HepG2 (cell line): ENCODE results near the gene ELP5. TPM values are rescaled to one million over a fixed set of nuclear protein-coding genes. Genes with fewer than 3 reads are reported as not detected.
A peak's percentile ranks its signal among the peaks of the same experiment; 100 is the strongest.

Experiments used
- BCL6 ChIP-seq: IDR thresholded peaks from 2 replicates; pipeline ENCODE4 v1.6.1; 2016; ENCODE audit warnings: missing genetic modification reagents, missing compliant biosample characterization
- HMG20A ChIP-seq: IDR thresholded peaks from 2 replicates; pipeline ENCODE4 v1.6.1; 2016; ENCODE audit warnings: borderline replicate concordance
- KDM5A ChIP-seq: fragments of 200-600 bp; sonication (generic); IDR thresholded peaks from 2 replicates; pipeline ENCODE4 v1.7.0; 2018; ENCODE audit warnings: antibody characterized with exemption, mild to moderate bottlenecking, low read length, borderline replicate concordance
- KLF12 ChIP-seq: sonication (generic); formaldehyde crosslinking; IDR thresholded peaks from 2 replicates; pipeline ENCODE4 v1.4.0; 2020; ENCODE audit warnings: missing genetic modification reagents, borderline replicate concordance
- MEF2D ChIP-seq: sonication (generic); formaldehyde crosslinking; IDR thresholded peaks from 2 replicates; pipeline ENCODE4 v1.5.1; 2020; ENCODE audit warnings: mild to moderate bottlenecking, missing genetic modification reagents
- MEIS1 ChIP-seq: sonication (generic); formaldehyde crosslinking; IDR thresholded peaks from 2 replicates; pipeline ENCODE4 v1.9.0; 2021; ENCODE audit warnings: mild to moderate bottlenecking, missing genetic modification reagents, moderate library complexity, borderline replicate concordance
- MIER2 ChIP-seq: IDR thresholded peaks from 2 replicates; pipeline ENCODE4 v1.6.1; 2016; ENCODE audit warnings: missing biosample characterization, missing genetic modification reagents
- MZF1 ChIP-seq: sonication (generic); formaldehyde crosslinking; IDR thresholded peaks from 2 replicates; pipeline ENCODE4 v1.8.1; 2023; ENCODE audit warnings: mild to moderate bottlenecking, missing genetic modification reagents, borderline replicate concordance
- ONECUT2 ChIP-seq: sonication (generic); formaldehyde crosslinking; IDR thresholded peaks from 2 replicates; pipeline ENCODE4 v1.4.0; 2020; ENCODE audit warnings: missing genetic modification reagents
- TOE1 ChIP-seq: sonication (generic); formaldehyde crosslinking; IDR thresholded peaks from 2 replicates; pipeline ENCODE4 v1.4.0; 2020; ENCODE audit warnings: mild to moderate bottlenecking, missing genetic modification reagents
- ZBTB20 ChIP-seq: sonication (generic); formaldehyde crosslinking; IDR thresholded peaks from 2 replicates; pipeline ENCODE4 v1.8.1; 2023; ENCODE audit warnings: missing genetic modification reagents, low read depth, mild to moderate bottlenecking, borderline replicate concordance
- ZFP82 ChIP-seq: sonication (generic); formaldehyde crosslinking; IDR thresholded peaks from 2 replicates; pipeline ENCODE4 v1.5.1; 2020; ENCODE audit warnings: mild to moderate bottlenecking, missing genetic modification reagents, borderline replicate concordance
- ZNF263 ChIP-seq: sonication (generic); formaldehyde crosslinking; IDR thresholded peaks from 2 replicates; pipeline ENCODE4 v1.4.0; 2020; ENCODE audit warnings: missing genetic modification reagents
- ZNF441 ChIP-seq: sonication (generic); formaldehyde crosslinking; IDR thresholded peaks from 2 replicates; pipeline ENCODE4 v1.7.0; 2021; ENCODE audit warnings: missing genetic modification reagents, borderline replicate concordance
- ZNF543 ChIP-seq: sonication (generic); formaldehyde crosslinking; IDR thresholded peaks from 2 replicates; pipeline ENCODE4 v1.4.0; 2020; ENCODE audit warnings: mild to moderate bottlenecking, missing genetic modification reagents
- ZNF556 ChIP-seq: sonication (generic); formaldehyde crosslinking; IDR thresholded peaks from 2 replicates; pipeline ENCODE4 v1.4.0; 2020; ENCODE audit warnings: mild to moderate bottlenecking, missing genetic modification reagents, borderline replicate concordance
- ZNF557 ChIP-seq: sonication (generic); formaldehyde crosslinking; IDR thresholded peaks from 2 replicates; pipeline ENCODE4 v1.4.0; 2020; ENCODE audit warnings: missing genetic modification reagents
- polyA plus RNA-seq, 8 experiments: library from polyadenylated mRNA; depleted of rRNA in 3 of 8; stranded (reverse) in 7 of 8; unstranded in 1 of 8; fragments of >200 nt; fragmentation: Illumina TruSeq in 4 of 8; extraction: Trizol in 4 of 8; gene quantifications; 2 replicates each; pipeline versions ENCODE4 v1.2.1 to v1.2.3, GENCODE V29; 2011 to 2016; ENCODE audit warnings: low read depth in 4 of 8, missing spikeins in 1 of 8, mixed read lengths in 1 of 8; ENCODE audit not compliant: insufficient read depth in 1 of 8
- total RNA-seq, 5 experiments: library from RNA; depleted of rRNA; stranded (reverse); fragments of >200 nt; fragmentation: Illumina TruSeq; extraction: Trizol; gene quantifications; 2 replicates each; pipeline ENCODE4 v1.2.3, GENCODE V29; 2016; ENCODE audit warnings: low read depth in 1 of 5
- TF ChIP-seq, protein P1 (sequence below): sonication (generic); formaldehyde crosslinking; IDR thresholded peaks from 2 replicates; pipeline ENCODE4 v1.8.0; 2022; ENCODE audit warnings: mild to moderate bottlenecking, missing genetic modification reagents; ENCODE audit not compliant: insufficient replicate concordance
- TF ChIP-seq, protein P2 (sequence below): IDR thresholded peaks from 2 replicates; pipeline ENCODE4 v1.4.0; 2020; ENCODE audit warnings: mild to moderate bottlenecking, missing genetic modification reagents
- TF ChIP-seq, protein P3 (sequence below): sonication (generic); formaldehyde crosslinking; IDR thresholded peaks from 2 replicates; pipeline ENCODE4 v1.4.0; 2020; ENCODE audit warnings: missing genetic modification reagents
- TF ChIP-seq, protein P4 (sequence below): sonication (generic); formaldehyde crosslinking; IDR thresholded peaks from 2 replicates; pipeline ENCODE4 v1.8.0; 2022; ENCODE audit warnings: mild to moderate bottlenecking, missing genetic modification reagents, moderate library complexity

ELP5 gene
- total and polyA plus RNA-seq, 2 of the 13 experiments (the other 11 are each of a cell fraction or from before 2014, with no cell fraction given), result 67.6 to 69.8 TPM

DNA sequence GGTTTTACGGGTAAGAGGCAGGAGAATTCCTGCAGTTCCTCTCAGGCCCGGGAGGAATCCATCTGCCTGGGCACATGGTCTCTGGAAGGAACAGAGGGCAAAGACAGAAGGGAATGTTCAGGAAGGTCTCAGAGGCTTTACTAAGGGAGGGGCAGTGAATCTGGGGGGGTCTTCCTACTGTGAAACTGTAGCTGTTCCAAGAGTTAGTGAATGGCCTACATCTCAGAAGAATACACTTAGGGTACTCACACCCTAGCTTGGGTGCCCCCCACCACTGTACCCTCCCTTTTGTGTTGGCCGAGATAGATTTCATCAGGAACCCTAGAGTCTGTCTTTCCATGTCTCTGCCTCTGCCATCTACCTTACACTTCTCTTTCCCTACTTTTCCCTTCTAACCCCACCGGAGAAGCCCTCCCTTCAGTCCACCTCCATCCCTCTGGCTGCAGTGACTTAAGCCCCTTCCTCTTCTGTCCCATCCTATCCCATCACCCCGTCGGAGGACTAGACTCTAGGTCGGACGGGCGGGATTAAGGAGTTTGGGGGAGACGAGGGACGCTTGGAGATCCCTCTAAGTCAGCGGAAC is 32.7 kb upstream of the ELP5 start (continued):
- TF ChIP-seq BCL6 (CRISPR knock-in tag), result no peak
- 0 out of 2 replicates have a peak, but pooled peaks have one; percentile 10 for TF ChIP-seq ZNF441 (CRISPR knock-in tag)
- no peak for TF ChIP-seq MEIS1
- TF ChIP-seq MZF1 (CRISPR knock-in tag), result peak; percentile 81; the same call in 1 of the 2 replicates
- TF ChIP-seq ZBTB20 (CRISPR knock-in tag), result peak; percentile 76; the same call in 1 of the 2 replicates
- TF ChIP-seq MIER2, result no peak
- no peak for TF ChIP-seq ZNF543 (CRISPR knock-in tag)
- TF ChIP-seq, protein P1, sequence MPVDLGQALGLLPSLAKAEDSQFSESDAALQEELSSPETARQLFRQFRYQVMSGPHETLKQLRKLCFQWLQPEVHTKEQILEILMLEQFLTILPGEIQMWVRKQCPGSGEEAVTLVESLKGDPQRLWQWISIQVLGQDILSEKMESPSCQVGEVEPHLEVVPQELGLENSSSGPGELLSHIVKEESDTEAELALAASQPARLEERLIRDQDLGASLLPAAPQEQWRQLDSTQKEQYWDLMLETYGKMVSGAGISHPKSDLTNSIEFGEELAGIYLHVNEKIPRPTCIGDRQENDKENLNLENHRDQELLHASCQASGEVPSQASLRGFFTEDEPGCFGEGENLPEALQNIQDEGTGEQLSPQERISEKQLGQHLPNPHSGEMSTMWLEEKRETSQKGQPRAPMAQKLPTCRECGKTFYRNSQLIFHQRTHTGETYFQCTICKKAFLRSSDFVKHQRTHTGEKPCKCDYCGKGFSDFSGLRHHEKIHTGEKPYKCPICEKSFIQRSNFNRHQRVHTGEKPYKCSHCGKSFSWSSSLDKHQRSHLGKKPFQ (CRISPR knock-in tag), result peak; percentile 69
- 0 out of 2 replicates have a peak, but pooled peaks have one; percentile 32 for TF ChIP-seq ZNF557
- TF ChIP-seq, protein P2, sequence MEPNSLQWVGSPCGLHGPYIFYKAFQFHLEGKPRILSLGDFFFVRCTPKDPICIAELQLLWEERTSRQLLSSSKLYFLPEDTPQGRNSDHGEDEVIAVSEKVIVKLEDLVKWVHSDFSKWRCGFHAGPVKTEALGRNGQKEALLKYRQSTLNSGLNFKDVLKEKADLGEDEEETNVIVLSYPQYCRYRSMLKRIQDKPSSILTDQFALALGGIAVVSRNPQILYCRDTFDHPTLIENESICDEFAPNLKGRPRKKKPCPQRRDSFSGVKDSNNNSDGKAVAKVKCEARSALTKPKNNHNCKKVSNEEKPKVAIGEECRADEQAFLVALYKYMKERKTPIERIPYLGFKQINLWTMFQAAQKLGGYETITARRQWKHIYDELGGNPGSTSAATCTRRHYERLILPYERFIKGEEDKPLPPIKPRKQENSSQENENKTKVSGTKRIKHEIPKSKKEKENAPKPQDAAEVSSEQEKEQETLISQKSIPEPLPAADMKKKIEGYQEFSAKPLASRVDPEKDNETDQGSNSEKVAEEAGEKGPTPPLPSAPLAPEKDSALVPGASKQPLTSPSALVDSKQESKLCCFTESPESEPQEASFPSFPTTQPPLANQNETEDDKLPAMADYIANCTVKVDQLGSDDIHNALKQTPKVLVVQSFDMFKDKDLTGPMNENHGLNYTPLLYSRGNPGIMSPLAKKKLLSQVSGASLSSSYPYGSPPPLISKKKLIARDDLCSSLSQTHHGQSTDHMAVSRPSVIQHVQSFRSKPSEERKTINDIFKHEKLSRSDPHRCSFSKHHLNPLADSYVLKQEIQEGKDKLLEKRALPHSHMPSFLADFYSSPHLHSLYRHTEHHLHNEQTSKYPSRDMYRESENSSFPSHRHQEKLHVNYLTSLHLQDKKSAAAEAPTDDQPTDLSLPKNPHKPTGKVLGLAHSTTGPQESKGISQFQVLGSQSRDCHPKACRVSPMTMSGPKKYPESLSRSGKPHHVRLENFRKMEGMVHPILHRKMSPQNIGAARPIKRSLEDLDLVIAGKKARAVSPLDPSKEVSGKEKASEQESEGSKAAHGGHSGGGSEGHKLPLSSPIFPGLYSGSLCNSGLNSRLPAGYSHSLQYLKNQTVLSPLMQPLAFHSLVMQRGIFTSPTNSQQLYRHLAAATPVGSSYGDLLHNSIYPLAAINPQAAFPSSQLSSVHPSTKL, result 0 out of 2 replicates have a peak, but pooled peaks have one; percentile 3
- TF ChIP-seq HMG20A (CRISPR knock-in tag), result no peak
- TF ChIP-seq ZNF263, result peak; percentile 22; the same call in 1 of the 2 replicates
- TF ChIP-seq ZFP82 (CRISPR knock-in tag), result 0 out of 2 replicates have a peak, but pooled peaks have one; percentile 49
- TF ChIP-seq, protein P3, sequence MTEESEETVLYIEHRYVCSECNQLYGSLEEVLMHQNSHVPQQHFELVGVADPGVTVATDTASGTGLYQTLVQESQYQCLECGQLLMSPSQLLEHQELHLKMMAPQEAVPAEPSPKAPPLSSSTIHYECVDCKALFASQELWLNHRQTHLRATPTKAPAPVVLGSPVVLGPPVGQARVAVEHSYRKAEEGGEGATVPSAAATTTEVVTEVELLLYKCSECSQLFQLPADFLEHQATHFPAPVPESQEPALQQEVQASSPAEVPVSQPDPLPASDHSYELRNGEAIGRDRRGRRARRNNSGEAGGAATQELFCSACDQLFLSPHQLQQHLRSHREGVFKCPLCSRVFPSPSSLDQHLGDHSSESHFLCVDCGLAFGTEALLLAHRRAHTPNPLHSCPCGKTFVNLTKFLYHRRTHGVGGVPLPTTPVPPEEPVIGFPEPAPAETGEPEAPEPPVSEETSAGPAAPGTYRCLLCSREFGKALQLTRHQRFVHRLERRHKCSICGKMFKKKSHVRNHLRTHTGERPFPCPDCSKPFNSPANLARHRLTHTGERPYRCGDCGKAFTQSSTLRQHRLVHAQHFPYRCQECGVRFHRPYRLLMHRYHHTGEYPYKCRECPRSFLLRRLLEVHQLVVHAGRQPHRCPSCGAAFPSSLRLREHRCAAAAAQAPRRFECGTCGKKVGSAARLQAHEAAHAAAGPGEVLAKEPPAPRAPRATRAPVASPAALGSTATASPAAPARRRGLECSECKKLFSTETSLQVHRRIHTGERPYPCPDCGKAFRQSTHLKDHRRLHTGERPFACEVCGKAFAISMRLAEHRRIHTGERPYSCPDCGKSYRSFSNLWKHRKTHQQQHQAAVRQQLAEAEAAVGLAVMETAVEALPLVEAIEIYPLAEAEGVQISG (CRISPR knock-in tag), result no peak
- no peak for TF ChIP-seq ZNF556
- TF ChIP-seq KLF12 (CRISPR knock-in tag), result 0 out of 2 replicates have a peak, but pooled peaks have one; percentile 39
- TF ChIP-seq KDM5A, result peak; percentile 18; the same call in 1 of the 2 replicates
- TF ChIP-seq, protein P4, sequence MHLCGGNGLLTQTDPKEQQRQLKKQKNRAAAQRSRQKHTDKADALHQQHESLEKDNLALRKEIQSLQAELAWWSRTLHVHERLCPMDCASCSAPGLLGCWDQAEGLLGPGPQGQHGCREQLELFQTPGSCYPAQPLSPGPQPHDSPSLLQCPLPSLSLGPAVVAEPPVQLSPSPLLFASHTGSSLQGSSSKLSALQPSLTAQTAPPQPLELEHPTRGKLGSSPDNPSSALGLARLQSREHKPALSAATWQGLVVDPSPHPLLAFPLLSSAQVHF (CRISPR knock-in tag), result no peak
- TF ChIP-seq MEF2D (CRISPR knock-in tag), result peak; percentile 77; the same call in 1 of the 2 replicates
- TF ChIP-seq TOE1 (CRISPR knock-in tag), result no peak
- TF ChIP-seq ONECUT2 (CRISPR knock-in tag), result no peak
